HG03097 (cell line): ENCODE data around the gene SEMA3C.

Experiments used
- ATAC-seq: cut with Tn5 transposase; IDR thresholded peaks from one replicate; pipeline ENCODE4 v1.9.1; 2021; ENCODE audit not compliant: unreplicated experiment, low FRiP score

Gene SEMA3C

DNA sequence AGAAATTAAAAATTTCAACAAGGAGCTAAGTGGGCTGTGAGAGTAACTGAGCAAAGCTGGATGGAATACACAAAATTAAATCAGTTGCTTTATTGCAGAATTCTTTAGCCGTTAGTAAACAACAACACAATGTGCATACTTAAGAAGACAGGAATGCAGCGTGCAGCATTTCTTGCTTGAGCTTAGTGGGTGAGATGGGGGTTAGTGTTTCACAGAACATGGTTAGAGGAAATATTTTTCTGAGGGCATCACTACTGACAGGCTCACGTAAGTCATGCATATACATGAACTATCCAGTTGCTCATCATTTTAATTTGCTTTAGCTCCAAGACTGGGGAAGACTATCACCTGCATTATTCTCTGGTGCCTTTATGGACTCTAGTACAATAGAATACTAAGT lies 199.6 kb downstream of the SEMA3C start:
- no peak for ATAC-seq

GRCh38 chr7:80711531-80711930 lies 207.3 kb downstream of the SEMA3C start:
- no peak for ATAC-seq

- no peak for ATAC-seq
These were observed 210.7 kb downstream of the SEMA3C start for GRCh38 chr7:80708123-80708522.

- ATAC-seq: no peak
These were observed 211.5 kb downstream of the SEMA3C start for GRCh38 chr7:80707318-80707717.

DNA sequence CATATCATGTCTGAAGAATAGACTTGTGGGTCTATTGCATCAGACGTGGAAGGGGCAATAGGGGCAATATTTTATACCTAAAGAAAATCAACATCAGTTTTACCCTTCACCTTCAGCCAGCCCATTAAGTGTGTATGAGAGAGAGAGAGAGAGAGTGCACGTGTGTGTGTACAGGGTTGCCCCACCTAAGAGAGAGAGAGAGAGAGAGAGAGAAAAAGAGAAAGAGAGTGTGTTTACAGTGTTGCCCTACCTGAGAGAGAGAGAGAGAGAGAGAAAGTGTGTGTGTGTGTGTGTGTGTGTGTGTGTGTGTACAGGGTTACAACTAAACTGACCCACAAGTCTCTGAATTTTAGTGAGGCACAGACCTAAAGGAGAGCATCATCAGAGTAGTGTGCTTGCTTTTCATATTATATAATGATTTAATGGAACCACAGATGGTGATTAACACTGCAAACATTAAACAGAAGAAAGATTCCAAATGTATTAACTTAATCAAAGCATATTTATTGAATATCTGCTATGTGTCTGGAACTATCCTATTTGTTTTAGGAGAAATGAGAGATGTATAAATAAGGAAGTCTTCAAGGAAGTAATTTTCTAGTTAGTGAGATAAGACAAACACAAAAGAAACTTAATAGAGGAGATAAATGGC lies 213.6 kb downstream of the SEMA3C start:
- ATAC-seq: no peak

- no peak for ATAC-seq
These were observed 215.6 kb downstream of the SEMA3C start for GRCh38 chr7:80703272-80703671.

DNA sequence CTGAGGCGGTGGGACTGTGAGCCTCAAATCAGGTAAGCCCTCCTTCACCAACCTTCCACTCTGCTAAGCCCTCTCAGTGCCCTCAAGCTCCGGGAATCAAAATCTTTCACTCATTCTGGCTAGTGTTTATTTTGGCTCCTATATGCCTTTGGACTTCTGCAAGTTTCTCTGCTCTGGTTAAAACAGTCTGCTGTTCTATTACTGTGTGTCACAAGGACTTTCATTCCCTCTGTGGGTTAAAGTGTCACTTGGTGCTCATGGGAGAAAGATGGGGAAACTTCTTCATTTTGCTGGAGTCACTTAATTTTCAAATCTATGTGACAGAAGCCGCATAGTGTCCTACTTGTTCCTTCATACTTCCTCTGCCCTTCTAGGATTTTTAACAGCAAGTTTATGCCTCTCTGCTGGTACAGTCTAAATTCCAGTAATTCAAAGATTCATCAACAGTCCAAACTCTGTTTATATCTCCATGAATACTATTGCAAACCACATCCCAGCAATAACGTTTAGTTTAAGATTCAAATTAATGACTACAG lies 219.1 kb downstream of the SEMA3C start:
- ATAC-seq: no peak

- ATAC-seq: peak; percentile 77
These were observed 219.7 kb downstream of the SEMA3C start for GRCh38 chr7:80699045-80699638.
